ENCODE data around the gene SLC5A5. TPM values are rescaled to one million over a fixed set of nuclear protein-coding genes. Genes with fewer than 3 reads are reported as not detected.

Gene SLC5A5
- total RNA-seq, 1 experiment from 2014 or later = 1.8 TPM

GRCh38 chr19:17936379-17936778 lies 64.6 kb downstream of the SLC5A5 start:
- no peak overlapping the region for H2BK15ac ChIP-seq (ENCODE audit: low read depth, low read length)
- no peak overlapping the region for H3T11ph ChIP-seq (ENCODE audit: low read length)
- no peak overlapping the region for H3K9ac ChIP-seq (ENCODE audit: extremely low read depth, insufficient read length, low read length)
- H2BK5ac ChIP-seq (ENCODE audit: insufficient read length, low read length) = no peak overlapping the region
- Mint-ChIP-seq H3K9me3 (no peaks in the 10 kb centered on the region), H3K4me3 (no peak overlapping the region), H3K27me3 (ENCODE audit: low read depth) (no peaks in the 10 kb centered on the region), H3K36me3 (ENCODE audit: insufficient read depth in 1 of 3, low read depth in 3 of 3) (peaks cover 6 to 26% (median 24%) of the 10 kb centered on the region in 3 experiments; a peak in 4 of 7 replicates), H3K27ac (no peak overlapping the region), H3K4me1 (peaks cover 10 to 14% of the 10 kb centered on the region in 2 experiments)
- H3K79me2 ChIP-seq (ENCODE audit: insufficient read depth, low read length) = peaks cover 2% of the 10 kb centered on the region; the same call in 1 of the 2 replicates
- no peaks in the 10 kb centered on the region for H3K27me3 ChIP-seq (ENCODE audit: insufficient read depth, low read length)
- no CpG with 5 or more reads among the region's 21 CpGs for WGBS (ENCODE audit: extremely low coverage, insufficient read length, low lambda C conversion rate)
- no peaks in the 10 kb centered on the region for H3K79me1 ChIP-seq (ENCODE audit: insufficient read depth, low read depth, low read length, poor library complexity, severe bottlenecking)
- no peak overlapping the region for H3K18ac ChIP-seq (ENCODE audit: insufficient read length, low read depth, low read length)
- H2BK12ac ChIP-seq (ENCODE audit: insufficient read length, low read depth, low read length) = no peak overlapping the region
- H3K23me2 ChIP-seq (ENCODE audit: insufficient read length, low read depth, low read length, poor library complexity, severe bottlenecking) = peaks cover 12% of the 10 kb centered on the region
- no peak overlapping the region for H4K8ac ChIP-seq (replicated peaks; ENCODE audit: insufficient read length, low read depth, low read length)
- no peak overlapping the region for H3K14ac ChIP-seq (ENCODE audit: insufficient read depth, low read length)
- peaks cover 2% of the 10 kb centered on the region for H4K20me1 ChIP-seq (ENCODE audit: control insufficient read depth, insufficient read depth, insufficient read length)
- no peak overlapping the region for H2AFZ ChIP-seq (ENCODE audit: low read length)
- H2AK5ac ChIP-seq (ENCODE audit: insufficient read length, low read length) = no peak overlapping the region
- H3K9me3 ChIP-seq (ENCODE audit: control insufficient read depth, low read depth, low read length) = no peaks in the 10 kb centered on the region
- no peak overlapping the region for H2BK120ac ChIP-seq (ENCODE audit: low read depth, low read length, poor library complexity, severe bottlenecking)
- H4K5ac ChIP-seq (ENCODE audit: insufficient read length, low read depth, low read length) = no peak overlapping the region
- no peak for DNase-seq
- peaks cover 3% of the 10 kb centered on the region; the same call in 1 of the 2 replicates for H3K4me1 ChIP-seq (ENCODE audit: insufficient read depth, low read length)
- H3K27ac ChIP-seq (ENCODE audit: insufficient read length, low read depth, low read length) = no peak overlapping the region
- no peak overlapping the region for H2BK20ac ChIP-seq (ENCODE audit: low read depth, low read length, poor library complexity, severe bottlenecking)
- no peak overlapping the region for H3K56ac ChIP-seq (ENCODE audit: insufficient read length, low read depth, low read length)
- no peak overlapping the region for H3K4ac ChIP-seq (ENCODE audit: low read depth, low read length)
- H3K4me2 ChIP-seq (ENCODE audit: insufficient read depth, insufficient read length, low read length) = no peak overlapping the region
- no peak overlapping the region for H4K91ac ChIP-seq (ENCODE audit: insufficient read length, low read depth, low read length)
- TF ChIP-seq, protein P1, sequence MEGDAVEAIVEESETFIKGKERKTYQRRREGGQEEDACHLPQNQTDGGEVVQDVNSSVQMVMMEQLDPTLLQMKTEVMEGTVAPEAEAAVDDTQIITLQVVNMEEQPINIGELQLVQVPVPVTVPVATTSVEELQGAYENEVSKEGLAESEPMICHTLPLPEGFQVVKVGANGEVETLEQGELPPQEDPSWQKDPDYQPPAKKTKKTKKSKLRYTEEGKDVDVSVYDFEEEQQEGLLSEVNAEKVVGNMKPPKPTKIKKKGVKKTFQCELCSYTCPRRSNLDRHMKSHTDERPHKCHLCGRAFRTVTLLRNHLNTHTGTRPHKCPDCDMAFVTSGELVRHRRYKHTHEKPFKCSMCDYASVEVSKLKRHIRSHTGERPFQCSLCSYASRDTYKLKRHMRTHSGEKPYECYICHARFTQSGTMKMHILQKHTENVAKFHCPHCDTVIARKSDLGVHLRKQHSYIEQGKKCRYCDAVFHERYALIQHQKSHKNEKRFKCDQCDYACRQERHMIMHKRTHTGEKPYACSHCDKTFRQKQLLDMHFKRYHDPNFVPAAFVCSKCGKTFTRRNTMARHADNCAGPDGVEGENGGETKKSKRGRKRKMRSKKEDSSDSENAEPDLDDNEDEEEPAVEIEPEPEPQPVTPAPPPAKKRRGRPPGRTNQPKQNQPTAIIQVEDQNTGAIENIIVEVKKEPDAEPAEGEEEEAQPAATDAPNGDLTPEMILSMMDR (conservative IDR thresholded peaks at IDR 0.05) = no peak
- H3K23ac ChIP-seq (ENCODE audit: insufficient read length, low read depth, low read length) = no peak overlapping the region

Data from H9 (cell line).